Keratinocyte (primary cell): ENCODE results near the gene VEGFB. TPM values are rescaled to one million over a fixed set of nuclear protein-coding genes. Genes with fewer than 3 reads are reported as not detected.

Source experiments
- DNase-seq: peaks from one replicate; pipeline ENCODE4 v3.0.0-alpha.2; 2011; ENCODE audit warnings: low read depth, missing footprints, low spot score
- FAIRE-seq: peaks from 2 replicates; lab custom pipeline; 2011; peaks lifted over from hg19 to GRCh38; lab: Jason Lieb, UNC
- H2AFZ ChIP-seq: 2 replicates; pipeline ENCODE4 v1.6.0; 2012; ENCODE audit warnings: low read length, control low read depth, inconsistent platforms; ENCODE audit not compliant: control insufficient read depth
- H3K27ac ChIP-seq: 2 replicates; pipeline ENCODE4 v1.5.1; 2011; ENCODE audit warnings: low read length; ENCODE audit not compliant: control insufficient read depth, insufficient read depth
- H3K27me3 ChIP-seq: 3 replicates; pipeline ENCODE4 v1.6.0; 2011; ENCODE audit warnings: low read length; ENCODE audit not compliant: control insufficient read depth, insufficient read depth; ENCODE audit errors: extremely low read depth
- H3K36me3 ChIP-seq, 2 experiments: 2 replicates in 1 of 2; 3 replicates in 1 of 2; pipeline ENCODE4 v1.5.1; 2011; ENCODE audit warnings: low read length in 2 of 2, mild to moderate bottlenecking in 1 of 2; ENCODE audit not compliant: control insufficient read depth in 2 of 2, insufficient read depth in 2 of 2; ENCODE audit errors: extremely low read depth in 1 of 2
- H3K4me1 ChIP-seq: 3 replicates; pipeline ENCODE4 v1.5.1; 2011; ENCODE audit warnings: low read length; ENCODE audit not compliant: control insufficient read depth, insufficient read depth; ENCODE audit errors: extremely low read depth
- H3K4me2 ChIP-seq: 3 replicates; pipeline ENCODE4 v1.6.0; 2011; ENCODE audit warnings: low read depth, low read length; ENCODE audit not compliant: control insufficient read depth, insufficient read depth; ENCODE audit errors: extremely low read depth
- H3K4me3 ChIP-seq, 3 experiments: fragments of 200-600 bp in 1 of 3; sonication (generic) in 1 of 3; 2 replicates in 2 of 3; 3 replicates in 1 of 3; pipeline ENCODE4 v1.5.1; 2011 to 2016; ENCODE audit warnings: low read length in 3 of 3, mild to moderate bottlenecking in 3 of 3, control low read depth in 2 of 3, inconsistent platforms in 1 of 3, low read depth in 1 of 3, mixed read lengths in 1 of 3, mixed run types in 1 of 3, moderate library complexity in 1 of 3; ENCODE audit not compliant: control insufficient read depth in 2 of 3, insufficient read depth in 2 of 3; ENCODE audit errors: extremely low read depth in 1 of 3
- H3K79me2 ChIP-seq: 2 replicates; pipeline ENCODE4 v1.6.0; 2012; ENCODE audit warnings: low read length; ENCODE audit not compliant: control insufficient read depth, insufficient read depth
- H3K9ac ChIP-seq: 3 replicates; pipeline ENCODE4 v1.6.0; 2011; ENCODE audit warnings: low read length; ENCODE audit not compliant: control insufficient read depth, insufficient read depth; ENCODE audit errors: extremely low read depth
- H3K9me1 ChIP-seq: 3 replicates; pipeline ENCODE4 v1.6.0; 2011; ENCODE audit warnings: low read length; ENCODE audit not compliant: control insufficient read depth, insufficient read depth; ENCODE audit errors: extremely low read depth
- H3K9me3 ChIP-seq: 2 replicates; pipeline ENCODE4 v1.5.1; 2012; ENCODE audit warnings: low read depth, low read length; ENCODE audit not compliant: control insufficient read depth
- H4K20me1 ChIP-seq: 3 replicates; pipeline ENCODE4 v1.6.0; 2011; ENCODE audit warnings: low read length; ENCODE audit not compliant: control insufficient read depth, insufficient read depth; ENCODE audit errors: extremely low read depth
- EZH2 ChIP-seq: IDR thresholded peaks from one replicate; pipeline ENCODE4 v1.6.1; 2012; ENCODE audit warnings: inconsistent platforms, mild to moderate bottlenecking, low read length, moderate library complexity
- dilution Hi-C: fragments of 300-500 bp; cut with MboI; formaldehyde crosslinking; loops from one replicate; pipeline ENCODE4 v1.7.0; 2020; ENCODE audit warnings: low sequenced_read_pairs; ENCODE audit not compliant: extremely low pct_ligation_motif_present
- polyA plus RNA-seq, 5 experiments: library from polyadenylated mRNA; depleted of rRNA in 3 of 5; stranded (reverse) in 3 of 5; stranded (forward) in 1 of 5; unstranded in 1 of 5; fragments of >200 nt; gene quantifications; 1 replicate in 1 of 5; 2 replicates in 3 of 5; 3 replicates in 1 of 5; pipeline versions ENCODE4 v1.2.1 to v1.2.3, GENCODE V29; 2011 to 2012; ENCODE audit warnings: missing spikeins in 2 of 5, low read depth in 1 of 5, low replicate concordance in 1 of 5
- TF ChIP-seq, protein P1 (sequence below), 3 experiments: IDR thresholded peaks in 1 of 3; conservative IDR thresholded peaks in 1 of 3; optimal IDR thresholded peaks in 1 of 3; 2 replicates in 2 of 3; 3 replicates in 1 of 3; pipeline versions ENCODE3 to v1.5.1; 2011; ENCODE audit warnings: low read length in 3 of 3, mild to moderate bottlenecking in 3 of 3, moderate library complexity in 2 of 3, control low read depth in 1 of 3, inconsistent platforms in 1 of 3; ENCODE audit not compliant: insufficient read depth in 2 of 3; ENCODE audit errors: extremely low read depth in 1 of 3

VEGFB gene
- polyA plus RNA-seq, 1 donor (not counting 4 experiments of a cell fraction or from before 2014, with no cell fraction given), result 10.0 TPM

DNA sequence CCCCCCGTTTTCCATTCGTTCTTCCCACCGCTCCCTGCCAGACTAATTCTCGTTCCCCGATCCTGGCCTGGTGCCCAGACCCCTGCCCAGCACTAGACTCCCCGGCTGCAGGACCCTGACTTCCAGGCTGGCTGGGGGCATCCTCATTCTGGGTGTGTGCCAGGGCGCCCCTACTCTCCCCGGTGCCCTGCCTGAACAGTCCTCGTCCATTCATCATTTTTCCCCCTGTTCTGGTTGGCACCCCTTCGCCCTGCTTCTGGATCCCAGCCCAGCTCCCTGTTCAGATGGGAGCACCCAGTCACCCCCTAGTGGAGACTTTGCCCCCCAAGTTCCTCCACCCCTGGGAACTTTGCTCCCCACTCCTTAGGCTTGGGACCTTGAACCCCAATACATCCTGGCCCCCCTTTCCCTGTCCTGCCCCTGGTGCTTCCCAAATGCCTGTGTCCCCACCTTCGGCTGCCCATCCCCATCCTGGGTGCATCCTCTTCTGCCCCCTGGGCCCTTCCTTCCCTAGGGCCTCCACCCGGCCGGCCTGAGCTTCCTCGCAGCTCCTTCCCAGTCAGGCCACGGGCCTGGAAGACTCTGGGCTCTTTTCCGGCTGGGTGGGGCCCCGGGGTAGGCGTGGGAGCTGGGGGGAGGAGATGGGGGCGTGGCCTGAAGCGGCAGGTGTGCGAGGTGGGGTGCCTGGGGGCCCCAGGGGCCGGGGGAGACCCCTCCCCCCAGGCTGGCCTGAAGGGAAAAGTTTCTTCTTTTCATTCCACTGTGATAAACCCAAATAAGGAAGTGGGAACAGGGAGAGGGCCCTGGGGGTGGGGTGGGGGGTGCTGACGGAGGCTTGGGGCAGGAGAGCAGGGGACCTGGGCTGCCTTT lies 17.9 kb downstream of the VEGFB start:
- no peak for TF ChIP-seq EZH2
- TF ChIP-seq, protein P1, sequence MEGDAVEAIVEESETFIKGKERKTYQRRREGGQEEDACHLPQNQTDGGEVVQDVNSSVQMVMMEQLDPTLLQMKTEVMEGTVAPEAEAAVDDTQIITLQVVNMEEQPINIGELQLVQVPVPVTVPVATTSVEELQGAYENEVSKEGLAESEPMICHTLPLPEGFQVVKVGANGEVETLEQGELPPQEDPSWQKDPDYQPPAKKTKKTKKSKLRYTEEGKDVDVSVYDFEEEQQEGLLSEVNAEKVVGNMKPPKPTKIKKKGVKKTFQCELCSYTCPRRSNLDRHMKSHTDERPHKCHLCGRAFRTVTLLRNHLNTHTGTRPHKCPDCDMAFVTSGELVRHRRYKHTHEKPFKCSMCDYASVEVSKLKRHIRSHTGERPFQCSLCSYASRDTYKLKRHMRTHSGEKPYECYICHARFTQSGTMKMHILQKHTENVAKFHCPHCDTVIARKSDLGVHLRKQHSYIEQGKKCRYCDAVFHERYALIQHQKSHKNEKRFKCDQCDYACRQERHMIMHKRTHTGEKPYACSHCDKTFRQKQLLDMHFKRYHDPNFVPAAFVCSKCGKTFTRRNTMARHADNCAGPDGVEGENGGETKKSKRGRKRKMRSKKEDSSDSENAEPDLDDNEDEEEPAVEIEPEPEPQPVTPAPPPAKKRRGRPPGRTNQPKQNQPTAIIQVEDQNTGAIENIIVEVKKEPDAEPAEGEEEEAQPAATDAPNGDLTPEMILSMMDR (optimal IDR thresholded peaks at IDR 0.05 in 1 of 3, IDR thresholded peaks at IDR 0.05 in 1 of 3, conservative IDR thresholded peaks at IDR 0.05 in 1 of 3; ENCODE audit: extremely low read depth in 1 of 3, insufficient read depth in 2 of 3, low read length in 3 of 3), result peak in 2 of 3 experiments; percentile 40 to 67
- peak overlapping the region; percentile 90 for H3K9ac ChIP-seq
- no peaks in the 10 kb centered on the region for H3K9me1 ChIP-seq
- dilution Hi-C loops, result no loop called here
- H3K36me3 ChIP-seq, result peaks cover 19 to 30% of the 10 kb centered on the region in 2 experiments
- H4K20me1 ChIP-seq, result peaks cover 8% of the 10 kb centered on the region
- peak overlapping the region; percentile 77 to 96 (median 96) for H3K4me3 ChIP-seq
- no peak overlapping the region for H2AFZ ChIP-seq
- no peaks in the 10 kb centered on the region for H3K9me3 ChIP-seq
- H3K4me2 ChIP-seq, result peak overlapping the region; percentile 87
- DNase-seq (no peak), FAIRE-seq (no peak)
- no peaks in the 10 kb centered on the region for H3K27me3 ChIP-seq
- H3K79me2 ChIP-seq, result peaks cover 37% of the 10 kb centered on the region
- H3K4me1 ChIP-seq, result peaks cover 26% of the 10 kb centered on the region
- H3K27ac ChIP-seq, result peak overlapping the region; percentile 61

DNA sequence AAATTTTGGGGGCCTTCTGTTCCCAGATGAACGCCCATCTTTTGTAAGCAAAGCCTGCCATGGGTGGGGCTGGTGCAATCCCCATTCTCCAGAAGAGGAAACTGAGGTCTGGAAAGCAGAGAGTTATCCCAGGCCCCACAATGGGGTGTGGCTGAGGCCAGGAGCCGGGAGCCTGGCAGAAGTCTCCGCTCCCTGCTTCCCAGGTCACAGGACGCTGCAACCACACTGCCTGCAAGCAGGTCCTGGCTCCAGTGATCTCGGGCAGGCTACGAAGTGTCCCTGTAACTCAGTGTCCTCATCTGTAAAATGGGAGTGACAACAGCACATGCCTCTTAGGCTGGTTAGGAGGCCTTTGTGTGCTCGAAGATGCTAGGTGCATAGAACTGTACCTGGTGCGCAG lies 18.7 kb downstream of the VEGFB start:
- H3K27me3 ChIP-seq, result no peaks in the 10 kb centered on the region
- peak overlapping the region; percentile 87 for H3K4me2 ChIP-seq
- peak overlapping the region; percentile 77 to 96 (median 96) for H3K4me3 ChIP-seq
- H3K9ac ChIP-seq, result peak overlapping the region; percentile 90
- no peak overlapping the region for H2AFZ ChIP-seq
- H3K79me2 ChIP-seq, result peaks cover 37% of the 10 kb centered on the region
- FAIRE-seq, result no peak
- dilution Hi-C loops, result no loop called here
- H3K9me1 ChIP-seq, result no peaks in the 10 kb centered on the region
- H3K36me3 ChIP-seq, result peaks cover 19 to 30% of the 10 kb centered on the region in 2 experiments
- no peak overlapping the region for H3K27ac ChIP-seq
- TF ChIP-seq EZH2, result no peak
- TF ChIP-seq, protein P1 (optimal IDR thresholded peaks at IDR 0.05 in 1 of 3, IDR thresholded peaks at IDR 0.05 in 1 of 3, conservative IDR thresholded peaks at IDR 0.05 in 1 of 3; ENCODE audit: extremely low read depth in 1 of 3, insufficient read depth in 2 of 3, low read length in 3 of 3), result no peak
- no peak for DNase-seq
- peaks cover 8% of the 10 kb centered on the region for H4K20me1 ChIP-seq
- H3K9me3 ChIP-seq, result no peaks in the 10 kb centered on the region
- H3K4me1 ChIP-seq, result peaks cover 21% of the 10 kb centered on the region
